NB4 (cell line): Measurements from ENCODE around the gene SPEM3.

Experiments used
- POLR2A ChIP-seq: IDR thresholded peaks from 2 replicates; pipeline ENCODE4 v1.6.1; 2011; ENCODE audit warnings: mild to moderate bottlenecking; ENCODE audit not compliant: insufficient read length; ENCODE audit errors: extremely low read depth
- TF ChIP-seq, protein P1 (sequence below): IDR thresholded peaks from 2 replicates; pipeline ENCODE4 v1.6.1; 2011; ENCODE audit warnings: low read depth, low read length

- TF ChIP-seq, protein P1, sequence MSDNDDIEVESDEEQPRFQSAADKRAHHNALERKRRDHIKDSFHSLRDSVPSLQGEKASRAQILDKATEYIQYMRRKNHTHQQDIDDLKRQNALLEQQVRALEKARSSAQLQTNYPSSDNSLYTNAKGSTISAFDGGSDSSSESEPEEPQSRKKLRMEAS: no peak
- TF ChIP-seq POLR2A: no peak
Measured at GRCh38 chr17:7423679-7424078, 5.0 kb upstream of the SPEM3 start.
